Mononuclear cell (primary cell): Measurements from ENCODE around the gene KLRF2. TPM values are rescaled to one million over a fixed set of nuclear protein-coding genes. Genes with fewer than 3 reads are reported as not detected.
A peak's percentile ranks its signal among the peaks of the same experiment; 100 is the strongest.
"Not testable (repeated sequence)": the region's sequence is repeated elsewhere in the genome, so short reads cannot be mapped to it uniquely, and the experiment has no call there.

Source experiments
- H3K27me3 ChIP-seq: 2 replicates; pipeline ENCODE4 v1.6.0; 2011; ENCODE audit warnings: low read length, control low read depth; ENCODE audit not compliant: insufficient read depth
- H3K4me1 ChIP-seq: 2 replicates; pipeline ENCODE4 v1.5.1; 2011; ENCODE audit warnings: mild to moderate bottlenecking, low read length, control low read depth; ENCODE audit not compliant: insufficient read depth
- H3K4me3 ChIP-seq: 2 replicates; pipeline ENCODE4 v1.5.1; 2011; ENCODE audit warnings: mild to moderate bottlenecking, low read length, moderate library complexity
- H3K9me3 ChIP-seq: 2 replicates; pipeline ENCODE4 v1.5.1; 2011; ENCODE audit warnings: low read depth, mild to moderate bottlenecking, control low read depth, low read length
- total RNA-seq: library from RNA; depleted of rRNA; stranded (reverse); fragments of >200 nt; gene quantifications from one replicate; pipeline ENCODE4 v1.2.3, GENCODE V29; 2012

KLRF2 gene
- total RNA-seq, 1 donor, result not detected

DNA sequence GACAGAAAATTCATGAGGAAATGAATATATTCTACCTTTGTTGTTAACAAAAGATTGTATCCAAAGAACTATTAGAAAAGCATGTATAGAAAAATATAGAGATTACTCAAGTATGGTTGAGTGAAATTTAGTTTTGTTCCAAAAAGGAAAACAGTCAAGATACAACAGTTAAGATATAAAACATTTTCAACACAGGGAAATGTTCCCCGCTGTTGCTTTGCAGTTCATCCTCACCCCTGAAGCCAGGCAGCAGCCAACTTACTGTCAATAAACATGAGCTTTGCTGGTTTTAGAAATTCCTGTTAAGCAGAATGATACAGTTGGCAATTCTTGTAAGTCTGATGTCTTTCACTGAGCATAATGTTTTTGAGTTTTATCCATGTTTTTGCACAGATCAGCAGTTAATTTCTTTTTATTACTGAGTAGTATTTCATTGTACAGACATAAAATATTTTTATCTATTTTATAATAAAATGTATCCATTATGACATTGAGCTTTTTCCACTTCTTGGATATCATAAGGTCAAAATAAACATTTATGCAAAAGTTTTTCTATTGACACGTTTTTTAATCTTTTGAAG lies 10.9 kb upstream of the KLRF2 start:
- H3K4me3 ChIP-seq, result peak overlapping the region; percentile 50

DNA sequence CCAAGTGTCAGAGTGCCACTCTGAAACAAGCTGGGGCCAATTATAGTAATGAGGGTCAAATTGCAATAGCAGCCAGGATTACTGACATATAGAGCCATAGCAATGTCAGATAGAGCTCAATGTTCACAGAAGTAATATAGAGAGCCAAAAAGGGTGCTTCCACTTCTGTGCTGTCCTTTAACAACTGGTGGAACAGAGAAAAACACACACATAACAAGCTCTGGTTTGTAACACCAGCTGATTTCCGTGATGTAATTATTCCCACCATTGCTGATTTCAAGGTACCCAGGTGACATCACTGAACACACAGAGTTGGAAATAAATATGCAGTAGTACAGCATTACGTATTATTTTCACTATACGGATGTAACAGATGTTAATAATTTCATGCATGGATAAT lies 9.1 kb upstream of the KLRF2 start:
- H3K27me3 ChIP-seq, result no peaks in the 10 kb centered on the region
- no peaks in the 10 kb centered on the region for H3K9me3 ChIP-seq
- H3K4me1 ChIP-seq, result peaks cover 3% of the 10 kb centered on the region
- H3K4me3 ChIP-seq, result no peak overlapping the region

More for the DNA sequence above, 10.9 kb upstream of the KLRF2 start:
- Histone ChIP-seq H3K9me3 (no peaks in the 10 kb centered on the region), H3K4me1 (peaks cover 6% of the 10 kb centered on the region), H3K27me3 (no peaks in the 10 kb centered on the region)

DNA sequence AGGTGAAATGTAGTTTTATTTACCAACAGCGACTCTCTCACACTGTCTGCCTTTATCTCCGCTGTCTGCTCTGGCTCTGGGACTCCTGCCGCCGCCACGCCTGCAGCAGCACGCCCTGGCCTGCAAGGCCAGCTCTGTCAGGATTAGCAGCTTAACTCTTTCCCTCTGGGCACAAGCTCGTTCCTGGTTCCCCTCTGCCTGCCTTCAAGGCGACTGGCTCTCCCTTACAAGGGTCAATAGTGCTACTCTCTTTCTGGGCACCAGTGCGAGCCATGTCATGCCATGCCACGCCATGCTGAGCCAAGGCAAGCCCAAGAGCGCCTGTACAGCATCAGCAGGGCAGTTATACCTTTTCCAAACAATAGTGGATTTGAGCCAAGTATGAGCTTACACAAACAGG lies 8.5 kb upstream of the KLRF2 start:
- Histone ChIP-seq H3K9me3 (no peaks in the 10 kb centered on the region), H3K4me1 (peaks cover 3% of the 10 kb centered on the region), H3K4me3 (no peak overlapping the region), H3K27me3 (no peaks in the 10 kb centered on the region)

DNA sequence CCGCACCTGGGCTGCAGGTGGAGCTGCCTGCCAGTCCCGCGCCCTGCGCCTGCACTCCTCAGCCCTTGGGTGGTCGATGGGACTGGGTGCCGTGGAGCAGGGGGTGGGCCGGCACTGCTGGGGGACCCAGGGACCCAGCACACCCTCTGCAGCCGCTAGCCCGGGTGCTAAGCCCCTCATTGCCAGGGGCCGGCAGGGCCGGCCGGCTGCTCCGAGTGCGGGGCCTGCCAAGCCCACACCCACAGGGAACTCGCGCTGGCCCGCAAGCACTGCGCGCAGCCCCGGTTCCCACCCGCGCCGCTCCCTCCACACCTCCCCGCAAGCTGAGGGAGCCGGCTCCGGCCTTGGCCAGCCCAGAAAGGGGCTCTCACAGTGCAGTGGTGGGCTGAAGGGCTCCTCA lies 5.2 kb upstream of the KLRF2 start:
- not testable (repeated sequence) for H3K4me1 ChIP-seq, H3K27me3 ChIP-seq, H3K9me3 ChIP-seq, H3K4me3 ChIP-seq

DNA sequence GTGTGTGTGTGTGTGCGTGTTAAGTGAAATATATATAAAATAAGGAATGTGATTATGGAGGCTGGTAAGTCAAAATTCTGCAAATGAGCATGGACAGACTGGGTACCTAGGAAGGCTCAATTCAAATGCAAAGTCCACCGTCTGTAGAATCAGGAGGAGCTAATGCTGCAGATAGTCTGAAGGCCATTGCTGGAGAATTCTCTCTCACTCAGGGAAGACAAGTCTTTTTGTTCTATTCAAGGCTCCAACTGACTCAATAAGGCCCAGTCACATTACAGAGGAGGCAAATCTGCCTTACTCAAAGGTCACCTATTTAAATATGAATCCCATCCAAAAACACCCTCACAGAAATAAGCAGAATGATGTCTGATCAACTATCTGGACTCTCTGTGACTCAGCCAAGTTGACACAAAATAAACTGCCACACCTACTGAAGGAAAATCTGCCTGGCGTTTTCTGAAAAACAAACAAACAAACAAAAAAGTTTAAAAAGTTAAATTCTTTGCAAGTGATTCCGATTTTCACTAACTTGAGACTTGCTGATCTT lies 684 bp upstream of the KLRF2 start:
- H3K9me3 ChIP-seq, result no peaks in the 10 kb centered on the region
- H3K27me3 ChIP-seq, result no peaks in the 10 kb centered on the region
- no peak overlapping the region for H3K4me3 ChIP-seq
- no peaks in the 10 kb centered on the region for H3K4me1 ChIP-seq

DNA sequence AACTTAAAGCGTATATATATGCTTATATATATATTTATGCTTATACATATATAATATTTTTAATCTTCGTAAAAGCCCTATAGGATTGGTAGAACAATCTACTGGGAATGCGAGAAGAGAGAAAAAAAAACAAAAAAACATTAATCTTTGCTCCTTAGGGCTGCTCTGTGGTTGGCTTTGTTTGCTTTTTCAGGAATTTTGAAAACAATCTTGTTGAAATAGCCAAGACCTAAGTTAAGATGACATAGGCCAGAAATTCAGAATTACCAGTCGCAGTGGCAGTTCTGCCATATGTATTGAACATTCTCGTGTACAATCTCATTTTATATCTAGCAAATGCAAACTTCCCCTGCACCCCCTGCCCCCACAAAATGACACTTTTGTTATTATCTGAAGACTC lies 699 bp downstream of the KLRF2 start:
- Histone ChIP-seq H3K9me3 (no peaks in the 10 kb centered on the region), H3K27me3 (no peaks in the 10 kb centered on the region), H3K4me1 (no peaks in the 10 kb centered on the region), H3K4me3 (no peak overlapping the region)

DNA sequence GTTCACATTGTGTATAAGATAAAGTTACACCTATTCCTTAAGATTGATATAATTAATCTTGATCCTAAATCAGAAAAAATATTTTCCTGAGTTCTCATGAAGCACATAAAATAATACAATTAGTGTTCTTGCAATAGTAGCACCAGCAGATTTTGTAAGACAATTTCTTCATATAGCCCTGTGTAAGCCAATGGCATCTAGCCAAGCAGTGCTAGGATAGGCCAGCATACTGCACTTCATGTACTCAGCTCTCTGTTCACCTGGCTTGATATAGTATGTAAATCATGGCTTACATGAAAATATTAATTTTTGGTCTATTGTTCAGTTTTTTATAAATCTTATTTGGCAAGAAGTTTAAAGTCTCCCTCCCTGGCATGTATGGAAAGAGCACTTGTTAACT lies 1.9 kb downstream of the KLRF2 start:
- Histone ChIP-seq H3K27me3 (no peaks in the 10 kb centered on the region), H3K4me3 (no peak overlapping the region), H3K4me1 (no peaks in the 10 kb centered on the region), H3K9me3 (no peaks in the 10 kb centered on the region)

DNA sequence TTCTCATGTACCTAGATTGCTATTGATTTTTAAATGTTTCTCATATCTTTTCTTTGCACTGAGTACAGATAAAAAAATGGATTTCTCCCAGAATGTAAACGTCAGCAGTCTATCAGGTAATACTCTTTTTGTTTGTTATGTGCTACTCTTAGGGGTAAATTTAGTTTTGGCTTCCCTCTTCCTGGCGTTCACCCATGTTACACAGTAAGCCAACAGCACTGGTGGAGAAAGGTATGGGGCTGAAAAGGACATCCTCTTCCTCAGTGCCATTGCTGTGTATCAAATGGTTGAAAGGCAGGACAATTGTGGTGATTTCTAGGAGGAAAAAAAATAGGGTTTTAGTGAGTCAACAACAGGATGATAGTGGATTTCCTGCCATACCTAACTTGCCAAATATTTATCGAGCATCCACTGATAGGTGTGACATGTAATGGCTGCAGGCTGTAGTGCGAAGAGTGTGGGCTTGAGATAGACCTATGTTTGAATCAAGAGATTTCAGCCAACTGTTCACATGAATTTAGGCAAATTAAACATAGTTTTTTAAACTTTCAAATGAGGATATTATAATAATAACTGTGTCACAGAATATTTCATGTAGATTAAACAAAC lies 7.5 kb downstream of the KLRF2 start:
- Histone ChIP-seq H3K4me1 (no peaks in the 10 kb centered on the region), H3K27me3 (no peaks in the 10 kb centered on the region), H3K4me3 (no peak overlapping the region), H3K9me3 (no peaks in the 10 kb centered on the region)

DNA sequence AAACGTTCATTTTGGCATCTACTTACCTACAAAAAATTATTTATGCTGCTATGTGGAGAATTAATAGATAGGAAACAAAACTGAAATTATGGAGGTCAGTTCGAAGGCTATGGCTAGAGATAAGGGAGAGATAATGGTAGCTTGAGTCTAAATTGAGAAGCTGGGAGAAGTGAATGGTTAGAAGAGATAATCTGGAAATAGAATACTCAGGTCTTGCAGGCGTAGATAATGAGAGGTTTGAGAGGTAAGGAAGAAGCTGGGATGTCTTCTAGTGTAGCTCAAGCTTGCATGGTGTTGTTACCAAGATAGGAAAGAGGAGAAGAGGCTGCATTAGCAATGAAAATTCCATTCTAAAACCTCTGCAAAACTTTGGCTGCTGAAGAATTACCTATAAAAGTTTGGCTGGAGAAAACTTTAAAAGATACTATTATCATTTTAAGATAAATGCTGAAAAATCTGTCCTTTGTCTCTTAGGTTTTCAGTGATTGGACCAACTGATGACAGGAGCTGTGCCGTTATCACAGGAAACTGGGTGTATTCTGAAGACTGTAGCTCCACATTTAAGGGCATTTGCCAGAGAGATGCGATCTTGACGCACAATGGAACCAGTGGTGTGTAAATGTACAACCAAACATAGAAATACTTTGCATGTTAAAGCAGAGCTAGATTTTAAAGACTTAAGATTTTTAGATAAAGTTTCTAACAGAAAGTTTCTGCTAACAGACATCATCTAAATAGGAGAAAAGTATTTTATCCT lies 14.1 kb downstream of the KLRF2 start:
- Histone ChIP-seq H3K9me3 (no peaks in the 10 kb centered on the region), H3K27me3 (no peaks in the 10 kb centered on the region), H3K4me3 (no peak overlapping the region), H3K4me1 (no peaks in the 10 kb centered on the region)

DNA sequence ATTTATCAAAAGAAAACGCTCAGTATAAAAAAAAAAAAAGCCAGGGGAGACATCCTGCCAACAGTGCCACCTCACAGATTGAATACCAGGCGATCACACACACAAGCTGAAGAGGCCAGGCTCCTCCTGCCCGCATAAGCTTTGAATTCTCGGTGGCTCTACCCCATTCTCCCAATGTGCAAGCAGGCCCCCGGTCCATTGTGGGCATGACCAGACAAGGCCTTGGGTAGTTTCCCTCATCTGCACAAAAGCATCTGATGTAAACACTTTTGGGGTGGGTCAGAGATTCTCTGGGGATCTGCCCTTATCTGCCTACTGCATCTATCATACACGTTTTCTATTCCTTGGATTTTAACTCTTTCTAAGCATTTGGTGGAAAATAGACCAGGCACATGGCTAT lies 16.2 kb downstream of the KLRF2 start:
- H3K4me3 ChIP-seq, result no peak overlapping the region
- H3K4me1 ChIP-seq, result no peaks in the 10 kb centered on the region
- peaks cover 1% of the 10 kb centered on the region for H3K9me3 ChIP-seq
- no peaks in the 10 kb centered on the region for H3K27me3 ChIP-seq

DNA sequence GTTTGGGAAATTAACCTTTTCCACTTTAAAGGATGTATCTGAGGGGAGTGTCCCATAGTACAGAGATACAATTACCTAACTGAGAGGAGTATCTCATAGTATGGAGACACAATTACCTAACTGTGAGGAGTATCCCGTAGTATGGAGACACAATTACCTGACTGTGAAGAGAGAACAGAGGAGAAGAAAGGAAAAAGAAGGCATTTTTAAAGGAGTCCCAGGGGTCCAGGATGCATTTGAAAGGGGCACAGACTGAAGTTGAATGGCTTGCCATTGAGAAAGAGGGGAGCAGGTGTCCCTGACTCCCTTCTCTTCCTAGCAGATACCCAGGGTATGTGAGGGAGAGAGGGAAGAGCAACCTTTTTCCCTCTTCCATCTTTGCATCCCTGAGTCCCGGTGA lies 17.9 kb downstream of the KLRF2 start:
- no peak overlapping the region for H3K4me3 ChIP-seq
- H3K4me1 ChIP-seq, result no peaks in the 10 kb centered on the region
- peaks cover 12% of the 10 kb centered on the region for H3K9me3 ChIP-seq
- H3K27me3 ChIP-seq, result no peaks in the 10 kb centered on the region

DNA sequence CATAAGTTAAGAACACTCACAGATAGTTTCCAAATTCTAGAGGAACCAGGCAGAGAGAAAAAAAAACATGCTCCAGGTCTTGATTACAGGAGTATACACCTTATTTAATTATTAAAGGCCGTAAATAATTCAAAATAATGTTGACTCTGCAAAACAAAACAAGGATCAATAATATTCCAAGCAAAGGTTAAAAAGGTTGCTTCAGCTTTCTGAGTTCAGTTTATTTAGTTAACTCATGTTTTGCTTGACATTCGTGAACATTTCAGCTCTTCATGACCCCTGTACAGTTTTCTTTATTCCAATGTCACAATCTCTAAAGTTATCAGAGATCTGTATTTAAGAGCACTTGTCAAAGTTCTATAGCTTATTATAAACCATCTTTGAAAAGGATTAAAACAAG lies 19.6 kb downstream of the KLRF2 start:
- Histone ChIP-seq H3K4me3 (no peak overlapping the region), H3K27me3 (no peaks in the 10 kb centered on the region), H3K9me3 (peaks cover 12% of the 10 kb centered on the region), H3K4me1 (no peaks in the 10 kb centered on the region)

DNA sequence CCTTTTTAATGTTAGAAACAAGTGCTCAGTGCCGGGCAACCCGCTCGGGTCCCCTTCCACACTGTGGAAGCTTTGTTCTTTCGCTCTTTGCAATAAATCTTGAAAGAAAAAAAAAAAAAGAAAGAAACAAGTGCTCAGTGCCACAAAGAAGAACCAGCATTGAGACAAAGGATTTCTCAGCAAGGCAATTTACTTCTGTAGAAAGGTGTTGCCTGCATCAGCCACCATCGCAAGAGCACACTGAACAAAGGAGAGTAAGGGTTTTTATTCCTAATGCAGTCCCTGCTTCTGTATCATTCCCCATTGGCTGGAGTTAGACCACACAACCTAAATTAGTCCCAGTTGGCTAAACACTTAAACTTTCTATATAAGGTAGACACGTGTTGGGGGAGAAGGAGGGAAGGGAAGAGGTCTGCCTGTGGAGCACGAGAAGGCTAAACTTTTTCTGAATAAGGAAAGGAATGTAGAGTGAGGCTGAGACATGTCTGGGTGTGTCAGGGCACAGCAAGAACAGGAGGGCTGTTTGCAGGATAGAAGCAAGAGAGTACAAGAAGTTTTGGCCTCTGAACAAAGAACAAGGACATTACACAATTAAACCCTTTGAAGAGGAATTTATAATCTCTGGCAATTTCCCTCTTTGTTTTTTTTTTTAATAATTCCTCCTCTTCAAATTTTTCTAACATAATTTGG lies 21.4 kb downstream of the KLRF2 start:
- Histone ChIP-seq H3K4me1 (peaks cover 6% of the 10 kb centered on the region), H3K4me3 (no peak overlapping the region), H3K9me3 (peaks cover 12% of the 10 kb centered on the region), H3K27me3 (no peaks in the 10 kb centered on the region)

DNA sequence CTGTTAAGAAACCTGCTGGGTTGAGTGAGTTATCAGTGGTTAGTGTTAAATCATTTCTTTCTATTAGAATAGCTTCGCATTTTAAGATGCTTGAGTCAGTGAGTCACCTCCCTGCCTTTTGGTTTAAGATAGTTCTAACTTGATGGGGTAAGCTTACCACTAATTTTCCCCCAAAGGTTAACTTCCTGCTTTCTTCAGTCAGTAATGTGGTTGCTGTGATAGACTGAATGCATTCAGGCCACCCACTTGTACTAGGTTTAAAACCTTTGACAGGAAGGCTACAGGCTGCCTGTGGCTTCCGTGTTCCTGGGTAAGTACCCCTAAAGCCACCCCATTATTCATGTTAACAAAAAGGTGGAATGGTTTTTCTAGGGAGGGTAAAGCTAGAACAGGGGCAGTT lies 25.6 kb downstream of the KLRF2 start:
- Histone ChIP-seq H3K9me3 (peaks cover 33% of the 10 kb centered on the region), H3K4me3 (no peak overlapping the region)

DNA sequence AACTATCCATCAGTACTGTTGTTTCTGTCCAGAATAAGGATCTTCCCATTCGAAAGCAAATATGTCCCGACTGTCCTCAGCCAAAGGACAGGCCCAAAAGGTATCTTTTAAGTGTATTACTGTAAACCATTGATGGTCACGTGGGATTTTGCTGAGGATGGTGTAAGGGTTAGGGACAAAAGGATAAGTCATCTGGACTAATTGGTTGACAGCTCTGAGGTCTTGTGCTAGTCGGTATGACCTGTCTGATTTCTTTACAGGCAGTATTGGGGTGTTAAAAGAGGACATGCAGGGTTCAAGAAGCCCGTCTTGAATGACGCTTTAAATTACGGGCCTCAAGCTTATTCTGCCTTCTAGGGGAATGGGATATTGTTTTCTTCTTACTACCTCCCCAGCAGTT lies 26.5 kb downstream of the KLRF2 start:
- H3K9me3 ChIP-seq, result peaks cover 30% of the 10 kb centered on the region
- H3K4me3 ChIP-seq, result no peak overlapping the region
- peaks cover 6% of the 10 kb centered on the region for H3K4me1 ChIP-seq
- no peaks in the 10 kb centered on the region for H3K27me3 ChIP-seq

More for the DNA sequence above, 25.6 kb downstream of the KLRF2 start:
- Histone ChIP-seq H3K4me1 (peaks cover 6% of the 10 kb centered on the region), H3K27me3 (no peaks in the 10 kb centered on the region)
